Activated CD8-positive, alpha-beta memory T cell treated with anti-CD3 and anti-CD28 coated beads, Interleukin-2, amount 10 ng/mL, durations not matched to agents 7 days and 5 days (primary cell): ENCODE measurements around the gene FKBP8. TPM values are rescaled to one million over a fixed set of nuclear protein-coding genes. Genes with fewer than 3 reads are reported as not detected.

ENCODE experiments used
- ATAC-seq: fragments of 150-1000 bp; cut with Tn5 transposase; one replicate; pipeline ENCODE4 v1.10.0; 2021; ENCODE audit warnings: moderate library complexity
- CTCF ChIA-PET: fragments of 350-600 bp; sonication (Branson Sonifier 250); formaldehyde crosslinking; loops from one replicate; lab custom pipeline; 2021; ENCODE audit warnings: antibody characterized with exemption; lab: Charles Lee
- DNase-seq: peaks from one replicate; pipeline ENCODE4 v3.0.0-alpha.2; 2020
- H3K27ac Mint-ChIP-seq: one replicate; pipeline ENCODE4 v1.8.0; 2021; ENCODE audit warnings: mild to moderate bottlenecking, mixed read lengths
- H3K27me3 Mint-ChIP-seq: one replicate; pipeline ENCODE4 v1.8.0; 2021; ENCODE audit warnings: mixed read lengths
- H3K36me3 Mint-ChIP-seq: one replicate; pipeline ENCODE4 v1.8.0; 2021; ENCODE audit warnings: mild to moderate bottlenecking, mixed read lengths
- H3K4me1 Mint-ChIP-seq: one replicate; pipeline ENCODE4 v1.8.0; 2021; ENCODE audit warnings: mixed read lengths
- H3K4me3 Mint-ChIP-seq: one replicate; pipeline ENCODE4 v1.8.0; 2021; ENCODE audit warnings: mild to moderate bottlenecking, moderate library complexity, mixed read lengths
- H3K9me3 Mint-ChIP-seq: one replicate; pipeline ENCODE4 v1.8.0; 2022; ENCODE audit warnings: low read depth, mixed read lengths
- total RNA-seq, 2 experiments: library from RNA; stranded (reverse); gene quantifications; one replicate each; pipeline ENCODE4 v1.2.3, GENCODE V29; 2021

The FKBP8 gene
- total RNA-seq, 2 experiments from 2014 or later = 220 to 286 TPM

- Mint-ChIP-seq H3K4me1 (peaks cover 94% of the 10 kb centered on the region), H3K27ac (peak overlapping the region; percentile 61), H3K27me3 (no peaks in the 10 kb centered on the region), H3K4me3 (no peak overlapping the region), H3K9me3 (no peaks in the 10 kb centered on the region), H3K36me3 (peaks cover 1% of the 10 kb centered on the region)
- DNase-seq = no peak
- no peak for ATAC-seq
- CTCF ChIA-PET = interaction anchor here (0.8 to 12.5 kb wide), 6 partner anchors 13 to 39 kb away, joined by 3 to 145 read pairs (median 3); partner anchors contain the start of gene ELL
Measured at GRCh38 chr19:18502246-18502637, 41.1 kb downstream of the FKBP8 start.

GRCh38 chr19:18501832-18502231 is 41.5 kb downstream of the FKBP8 start:
- Mint-ChIP-seq H3K27me3 (no peaks in the 10 kb centered on the region), H3K36me3 (peaks cover 1% of the 10 kb centered on the region), H3K4me3 (no peak overlapping the region), H3K9me3 (no peaks in the 10 kb centered on the region), H3K4me1 (peaks cover 94% of the 10 kb centered on the region), H3K27ac (peak overlapping the region; percentile 61)
- DNase-seq (no peak), ATAC-seq (no peak)
- CTCF ChIA-PET = interaction anchor here (0.8 to 12.5 kb wide), 6 partner anchors 13 to 39 kb away, joined by 3 to 145 read pairs (median 3); partner anchors contain the start of gene ELL

DNA sequence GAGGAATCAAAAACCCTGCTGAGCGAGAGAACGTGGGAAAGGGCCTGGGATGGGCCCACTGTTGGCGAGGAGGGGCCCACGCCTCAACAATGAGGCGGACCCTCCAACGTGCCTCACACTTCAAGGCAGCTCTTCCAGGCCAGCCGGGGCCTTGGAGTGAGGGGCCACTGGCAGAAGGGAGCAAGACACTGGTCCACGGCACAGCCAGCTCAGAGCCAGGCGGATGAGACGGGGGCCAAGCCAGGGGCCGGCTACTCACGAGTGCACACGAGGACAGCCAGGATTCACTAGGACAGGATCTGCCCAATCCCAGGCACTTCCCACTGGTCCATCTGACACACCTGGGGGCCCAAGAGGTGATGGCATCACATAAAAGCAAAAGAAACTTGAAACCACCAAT is 42.0 kb downstream of the FKBP8 start:
- H3K4me3 Mint-ChIP-seq = no peak overlapping the region
- peaks cover 1% of the 10 kb centered on the region for H3K36me3 Mint-ChIP-seq
- H3K27me3 Mint-ChIP-seq = no peaks in the 10 kb centered on the region
- ATAC-seq = no peak
- no peak for DNase-seq
- H3K27ac Mint-ChIP-seq = peak overlapping the region; percentile 12
- peaks cover 94% of the 10 kb centered on the region for H3K4me1 Mint-ChIP-seq
- no peaks in the 10 kb centered on the region for H3K9me3 Mint-ChIP-seq
- CTCF ChIA-PET = interaction anchor here (1.1 to 12.5 kb wide), 3 partner anchors 12 to 25 kb away, joined by 3 to 145 read pairs (median 6); partner anchors contain the start of gene ELL

- Mint-ChIP-seq H3K4me1 (peaks cover 94% of the 10 kb centered on the region), H3K4me3 (no peak overlapping the region), H3K27ac (peak overlapping the region; percentile 71), H3K27me3 (no peaks in the 10 kb centered on the region), H3K9me3 (no peaks in the 10 kb centered on the region), H3K36me3 (peaks cover 1% of the 10 kb centered on the region)
- ATAC-seq = no peak
- CTCF ChIA-PET = interaction anchor here (0.9 to 12.5 kb wide), 5 partner anchors 9 to 50 kb away, joined by 3 to 145 read pairs (median 5); partner anchors contain the start of gene ELL
- DNase-seq = no peak
Measured at GRCh38 chr19:18500799-18501198, 42.6 kb downstream of the FKBP8 start.

GRCh38 chr19:18500376-18500775 is 43.0 kb downstream of the FKBP8 start:
- Mint-ChIP-seq H3K36me3 (peaks cover 1% of the 10 kb centered on the region), H3K9me3 (no peaks in the 10 kb centered on the region), H3K4me3 (no peak overlapping the region), H3K4me1 (peaks cover 94% of the 10 kb centered on the region), H3K27me3 (no peaks in the 10 kb centered on the region), H3K27ac (peak overlapping the region; percentile 71)
- no peak for DNase-seq
- ATAC-seq = no peak
- CTCF ChIA-PET = interaction anchor here (0.9 to 1.6 kb wide), 4 partner anchors 9 to 50 kb away, joined by 3 to 6 read pairs (median 4); no protein-coding TSS in a partner anchor

DNA sequence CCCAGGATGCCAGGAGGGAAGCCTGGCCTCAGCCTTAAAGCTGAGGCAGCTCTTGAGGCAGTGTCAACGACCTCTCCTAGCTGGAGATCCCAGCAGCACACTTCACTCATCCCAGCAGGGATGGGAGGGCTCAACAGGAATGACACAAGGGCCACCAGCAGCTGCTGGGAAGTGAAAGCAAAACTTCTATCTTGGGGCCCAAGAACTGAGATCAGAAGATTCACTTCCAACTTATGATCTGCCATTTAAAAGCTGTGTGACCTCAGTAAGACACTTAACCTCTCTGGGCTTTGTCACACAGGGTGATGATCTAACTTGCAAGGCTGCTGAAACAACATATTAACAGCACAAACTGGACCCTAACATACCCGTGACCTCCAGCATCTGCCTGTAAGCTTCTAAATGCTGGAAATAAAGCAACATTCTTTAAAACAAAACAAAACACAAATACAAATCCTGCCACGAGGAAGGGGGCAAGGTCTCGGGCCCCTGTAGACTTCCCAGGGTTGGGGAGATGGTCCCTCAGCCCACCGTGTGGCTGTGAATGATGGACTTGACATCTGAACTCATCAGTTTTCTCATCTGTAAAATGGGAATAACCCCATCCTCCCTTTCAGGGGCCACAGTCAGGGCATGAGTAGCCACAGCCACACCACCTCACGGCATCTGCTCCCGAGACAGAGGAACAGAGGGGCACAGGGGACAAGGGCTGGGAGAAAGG is 44.2 kb downstream of the FKBP8 start:
- H3K4me3 Mint-ChIP-seq = no peak overlapping the region
- H3K4me1 Mint-ChIP-seq = peaks cover 94% of the 10 kb centered on the region
- ATAC-seq (no peak), DNase-seq (no peak)
- peak overlapping the region; percentile 77 for H3K27ac Mint-ChIP-seq
- peaks cover 1% of the 10 kb centered on the region for H3K36me3 Mint-ChIP-seq
- CTCF ChIA-PET = interaction anchor here (0.9 to 7.3 kb wide), 9 partner anchors 8 to 348 kb away, joined by 3 to 69 read pairs (median 4); no protein-coding TSS in a partner anchor
- no peaks in the 10 kb centered on the region for H3K27me3 Mint-ChIP-seq
- H3K9me3 Mint-ChIP-seq = no peaks in the 10 kb centered on the region

GRCh38 chr19:18496980-18497256 is 46.5 kb downstream of the FKBP8 start:
- H3K27me3 Mint-ChIP-seq = no peaks in the 10 kb centered on the region

DNA sequence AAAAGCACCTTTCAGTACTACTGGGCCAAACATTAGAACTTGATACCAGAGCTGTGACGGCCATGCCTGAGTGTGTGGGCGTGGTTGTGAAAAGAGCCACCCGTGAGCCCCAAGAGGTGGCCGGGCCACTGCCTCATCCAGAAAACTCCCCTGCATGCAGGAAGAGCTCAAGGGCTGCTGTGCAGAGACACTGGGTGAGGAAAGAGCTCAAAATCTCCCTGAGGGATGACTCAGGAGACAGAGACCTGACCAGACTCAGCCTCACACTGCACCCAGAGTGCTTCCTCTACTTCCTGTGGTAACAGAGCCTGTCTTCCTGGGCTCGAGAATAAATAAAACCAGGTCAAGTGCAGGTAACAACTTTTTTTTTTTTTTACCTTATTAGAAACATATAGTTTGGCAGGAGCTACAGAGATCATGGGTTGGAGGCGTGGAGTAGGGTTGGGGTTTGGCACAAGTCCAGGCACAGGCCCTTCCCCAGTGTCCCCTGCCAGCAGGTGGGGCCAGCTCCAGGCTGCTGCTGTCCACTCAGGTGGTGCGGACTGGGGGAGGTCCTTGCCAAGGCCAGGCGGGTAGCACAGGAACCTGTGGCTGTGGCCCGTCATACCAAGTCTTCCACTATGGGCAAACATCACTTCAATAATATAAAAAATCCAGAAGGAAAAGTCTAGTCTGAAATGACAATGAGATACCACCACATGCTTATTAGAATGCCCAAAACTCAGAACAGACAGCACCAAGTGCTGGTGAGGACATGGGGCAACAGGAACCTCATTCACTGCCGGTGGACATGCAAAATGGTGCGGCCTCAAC is 47.0 kb downstream of the FKBP8 start:
- ATAC-seq (peak; percentile 83), DNase-seq (peak; percentile 83)
- Mint-ChIP-seq H3K27ac (peak overlapping the region; percentile 95), H3K9me3 (no peaks in the 10 kb centered on the region), H3K4me1 (peaks cover 81% of the 10 kb centered on the region), H3K36me3 (peaks cover 1% of the 10 kb centered on the region), H3K27me3 (no peaks in the 10 kb centered on the region), H3K4me3 (peak overlapping the region; percentile 57)
- CTCF ChIA-PET = interaction anchor here (0.6 to 7.3 kb wide), 19 partner anchors 10 to 351 kb away, joined by 3 to 69 read pairs (median 7); partner anchors contain the start of genes ELL, FKBP8, KXD1 and REX1BD

More at GRCh38 chr19:18496980-18497256, 46.5 kb downstream of the FKBP8 start:
- ATAC-seq = no peak
- DNase-seq = no peak
- Mint-ChIP-seq H3K36me3 (peaks cover 1% of the 10 kb centered on the region), H3K4me1 (peaks cover 86% of the 10 kb centered on the region), H3K27ac (peak overlapping the region; percentile 82), H3K9me3 (no peaks in the 10 kb centered on the region), H3K4me3 (no peak overlapping the region)
- CTCF ChIA-PET = interaction anchor here (1.0 to 7.3 kb wide), 14 partner anchors 10 to 350 kb away, joined by 3 to 69 read pairs (median 8); partner anchors contain the start of genes ELL, KXD1 and REX1BD

GRCh38 chr19:18495204-18495911 is 48.0 kb downstream of the FKBP8 start:
- DNase-seq = peak; percentile 66
- Mint-ChIP-seq H3K27ac (peak overlapping the region; percentile 95), H3K4me3 (peak overlapping the region; percentile 57), H3K4me1 (peaks cover 76% of the 10 kb centered on the region), H3K9me3 (no peaks in the 10 kb centered on the region), H3K36me3 (no peaks in the 10 kb centered on the region), H3K27me3 (no peaks in the 10 kb centered on the region)
- CTCF ChIA-PET = interaction anchor here (0.8 to 7.3 kb wide), 15 partner anchors 9 to 93 kb away, joined by 3 to 69 read pairs (median 7); partner anchors contain the start of genes ELL, FKBP8, KXD1 and REX1BD
- ATAC-seq = peak; percentile 55

DNA sequence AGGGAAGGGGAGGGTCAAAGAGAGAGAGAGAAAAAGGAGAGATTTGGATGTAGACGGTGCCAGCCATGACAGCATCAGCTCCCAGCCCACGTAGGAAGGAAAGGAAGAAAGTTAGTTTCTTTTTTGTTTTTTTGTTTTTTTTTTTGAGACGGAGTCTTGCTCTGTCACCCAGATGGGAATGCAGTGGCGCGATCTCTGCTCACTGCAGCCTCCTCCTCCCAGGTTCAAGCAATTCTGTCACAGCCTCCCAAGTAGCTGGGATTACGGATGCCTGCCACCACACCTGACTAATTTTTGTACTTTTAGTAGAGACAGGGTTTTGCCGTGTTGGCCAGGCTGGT is 49.1 kb downstream of the FKBP8 start:
- H3K27me3 Mint-ChIP-seq = no peaks in the 10 kb centered on the region
- peak overlapping the region; percentile 95 for H3K27ac Mint-ChIP-seq
- H3K36me3 Mint-ChIP-seq = no peaks in the 10 kb centered on the region
- H3K4me3 Mint-ChIP-seq = peak overlapping the region; percentile 48
- peaks cover 66% of the 10 kb centered on the region for H3K4me1 Mint-ChIP-seq
- CTCF ChIA-PET = interaction anchor here (0.7 to 7.3 kb wide), 7 partner anchors 12 to 95 kb away, joined by 3 to 69 read pairs (median 7); partner anchors contain the start of gene ELL
- no peaks in the 10 kb centered on the region for H3K9me3 Mint-ChIP-seq
- DNase-seq = no peak
- peak; percentile 13 for ATAC-seq

GRCh38 chr19:18493440-18494266 is 49.7 kb downstream of the FKBP8 start:
- DNase-seq = no peak
- Mint-ChIP-seq H3K4me1 (peaks cover 60% of the 10 kb centered on the region), H3K36me3 (no peaks in the 10 kb centered on the region), H3K27me3 (no peaks in the 10 kb centered on the region), H3K9me3 (no peaks in the 10 kb centered on the region), H3K27ac (peak overlapping the region; percentile 95), H3K4me3 (peak overlapping the region; percentile 48)
- CTCF ChIA-PET = interaction anchor here (0.8 to 7.3 kb wide), 6 partner anchors 12 to 96 kb away, joined by 3 to 69 read pairs (median 7); partner anchors contain the start of gene ELL
- ATAC-seq = no peak
